Panc1 (cell line): Measurements from ENCODE around the gene SNTG2.

Experiments
- CTCF ChIP-seq: fragments of 450-650 bp; IDR thresholded peaks from 2 replicates; pipeline ENCODE4 v1.5.1; 2017; ENCODE audit warnings: mild to moderate bottlenecking
- POLR2AphosphoS5 ChIP-seq: IDR thresholded peaks from 2 replicates; pipeline ENCODE4 v1.6.1; 2012; ENCODE audit warnings: mild to moderate bottlenecking, low read depth, low read length, moderate library complexity
- REST ChIP-seq, 2 experiments: IDR thresholded peaks; 2 replicates each; pipeline ENCODE4 v1.6.1; 2011 to 2012; ENCODE audit warnings: low read depth in 2 of 2, control low read depth in 1 of 2, low read length in 1 of 2, mild to moderate bottlenecking in 1 of 2, moderate library complexity in 1 of 2; ENCODE audit not compliant: insufficient read depth in 1 of 2
- SIN3A ChIP-seq: IDR thresholded peaks from 2 replicates; pipeline ENCODE4 v1.6.1; 2012; ENCODE audit warnings: low read depth, mild to moderate bottlenecking, low read length, moderate library complexity, borderline replicate concordance; ENCODE audit not compliant: insufficient read depth
- TCF7L2 ChIP-seq: IDR thresholded peaks from 2 replicates; pipeline ENCODE4 v1.6.1; 2011; ENCODE audit warnings: mild to moderate bottlenecking, low read depth, low read length, inconsistent platforms

GRCh38 chr2:943821-944220, 6.8 kb upstream of the SNTG2 start:
- TF ChIP-seq CTCF: no peak
- no peak for TF ChIP-seq POLR2AphosphoS5
- TF ChIP-seq REST (IDR thresholded peaks at IDR 0.05; ENCODE audit: insufficient read depth in 1 of 2, low read depth in 2 of 2, low read length in 1 of 2): no peak
- TF ChIP-seq SIN3A: no peak
- TF ChIP-seq TCF7L2: no peak
